ENCODE results near the gene ELAVL3.
"Not testable (repeated sequence)": the region's sequence is repeated elsewhere in the genome, so short reads cannot be mapped to it uniquely, and the experiment has no call there.

Gene ELAVL3

GRCh38 chr19:11460207-11460606 lies 20.6 kb downstream of the ELAVL3 start:
- in situ Hi-C loops (cut with MboI; ENCODE audit: low sequenced_read_pairs): no loop called here

- in situ Hi-C loops (cut with MboI; ENCODE audit: low sequenced_read_pairs): not testable (repeated sequence)
Measured at GRCh38 chr19:11458912-11459311, 21.9 kb downstream of the ELAVL3 start.

- in situ Hi-C loops (cut with MboI; ENCODE audit: low sequenced_read_pairs): no loop called here
Measured at GRCh38 chr19:11458236-11458900, 22.5 kb downstream of the ELAVL3 start.

- in situ Hi-C loops (cut with MboI; ENCODE audit: low sequenced_read_pairs): no loop called here
Measured at GRCh38 chr19:11457831-11458230, 23.0 kb downstream of the ELAVL3 start.

- in situ Hi-C loops (cut with MboI; ENCODE audit: low sequenced_read_pairs): no loop called here
Measured at GRCh38 chr19:11457115-11457514, 23.7 kb downstream of the ELAVL3 start.

GRCh38 chr19:11456659-11457058 lies 24.2 kb downstream of the ELAVL3 start:
- in situ Hi-C loops (cut with MboI; ENCODE audit: low sequenced_read_pairs): no loop called here

- in situ Hi-C loops (cut with MboI; ENCODE audit: low sequenced_read_pairs): not testable (repeated sequence)
Measured at GRCh38 chr19:11455233-11455554, 25.7 kb downstream of the ELAVL3 start.

- in situ Hi-C loops (cut with MboI; ENCODE audit: low sequenced_read_pairs): no loop called here
Measured at GRCh38 chr19:11453468-11454341, 27.1 kb downstream of the ELAVL3 start.

GRCh38 chr19:11452620-11453310 lies 28.1 kb downstream of the ELAVL3 start:
- in situ Hi-C loops (cut with MboI; ENCODE audit: low sequenced_read_pairs): no loop called here

- in situ Hi-C loops (cut with MboI; ENCODE audit: low sequenced_read_pairs): no loop called here
Measured at GRCh38 chr19:11451871-11452619, 28.8 kb downstream of the ELAVL3 start.

GRCh38 chr19:11451327-11451870 lies 29.4 kb downstream of the ELAVL3 start:
- in situ Hi-C loops (cut with MboI; ENCODE audit: low sequenced_read_pairs): no loop called here

GRCh38 chr19:11450570-11451326 lies 30.1 kb downstream of the ELAVL3 start:
- in situ Hi-C loops (cut with MboI; ENCODE audit: low sequenced_read_pairs): no loop called here

GRCh38 chr19:11448923-11449554 lies 31.8 kb downstream of the ELAVL3 start:
- in situ Hi-C loops (cut with MboI; ENCODE audit: low sequenced_read_pairs): loop anchor here (10.0 kb wide), 1 partner anchor 154 kb away; the partner anchor contains the start of gene TSPAN16

- in situ Hi-C loops (cut with MboI; ENCODE audit: low sequenced_read_pairs): loop anchor here (10.0 kb wide), 1 partner anchor 154 kb away; the partner anchor contains the start of gene TSPAN16
Measured at GRCh38 chr19:11448410-11448809, 32.4 kb downstream of the ELAVL3 start.

GRCh38 chr19:11447347-11448262 lies 33.2 kb downstream of the ELAVL3 start:
- in situ Hi-C loops (cut with MboI; ENCODE audit: low sequenced_read_pairs): loop anchor here (10.0 kb wide), 1 partner anchor 153 kb away; the partner anchor contains the start of gene TSPAN16

GRCh38 chr19:11446652-11447301 lies 34.1 kb downstream of the ELAVL3 start:
- in situ Hi-C loops (cut with MboI; ENCODE audit: low sequenced_read_pairs): loop anchor here (10.0 kb wide), 1 partner anchor 152 kb away; the partner anchor contains the start of gene TSPAN16

- in situ Hi-C loops (cut with MboI; ENCODE audit: low sequenced_read_pairs): loop anchor here (10.0 kb wide), 1 partner anchor 151 kb away; the partner anchor contains the start of gene TSPAN16
Measured at GRCh38 chr19:11446271-11446651, 34.6 kb downstream of the ELAVL3 start.
